ENCODE results near the gene RXFP1.
A peak's percentile ranks its signal among the peaks of the same experiment; 100 is the strongest.
"Not testable (repeated sequence)": the region's sequence is repeated elsewhere in the genome, so short reads cannot be mapped to it uniquely, and the experiment has no call there.

RXFP1 gene

GRCh38 chr4:158610790-158611189 lies 89.1 kb downstream of the RXFP1 start:
- no peak for DNase-seq (ENCODE audit: low read depth in 2 of 2)

DNA sequence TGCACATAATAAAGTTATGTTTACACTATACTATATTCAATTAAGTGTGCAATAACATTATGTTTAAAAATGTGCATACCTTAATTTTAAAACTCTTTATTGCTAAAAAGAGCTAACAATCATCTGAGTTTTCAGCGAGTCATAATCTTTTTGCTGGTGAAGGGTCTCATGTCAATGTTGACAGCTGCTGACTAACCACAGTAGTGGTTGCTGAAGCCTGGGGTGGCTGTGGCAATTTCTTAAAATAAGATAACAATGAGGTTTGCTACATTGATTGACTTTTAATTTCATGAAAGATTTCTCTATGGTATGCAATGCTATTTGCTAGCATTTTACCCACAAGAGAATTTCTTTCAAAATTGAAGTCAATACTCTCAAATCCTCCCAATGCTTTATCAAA lies 91.4 kb downstream of the RXFP1 start:
- no peak for DNase-seq (ENCODE audit: low read depth in 2 of 2)

GRCh38 chr4:158617956-158618355 lies 96.3 kb downstream of the RXFP1 start:
- DNase-seq (ENCODE audit: low read depth in 2 of 2) = no peak

DNA sequence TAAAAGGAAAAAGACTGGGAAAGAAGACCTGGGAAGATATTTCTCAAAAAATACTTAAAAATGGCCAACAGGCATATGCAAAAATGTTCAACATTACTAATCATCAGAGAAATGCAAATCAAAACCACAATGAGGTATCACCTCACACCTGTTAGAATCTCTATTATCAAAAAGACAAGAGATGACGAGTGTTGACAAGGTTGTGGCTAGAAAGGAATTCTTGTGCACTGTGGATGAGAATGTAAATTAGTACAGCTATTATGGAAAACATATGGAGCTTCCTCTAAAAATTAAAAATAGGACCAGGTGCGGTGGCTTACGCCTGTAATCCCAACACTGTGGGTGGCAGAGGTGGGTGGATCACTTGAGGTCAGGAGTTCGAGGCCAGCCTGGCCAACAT lies 100.0 kb downstream of the RXFP1 start:
- DNase-seq (ENCODE audit: low read depth in 2 of 2) = no peak

GRCh38 chr4:158622251-158622650 lies 100.6 kb downstream of the RXFP1 start:
- no peak for DNase-seq (ENCODE audit: low read depth in 2 of 2)

DNA sequence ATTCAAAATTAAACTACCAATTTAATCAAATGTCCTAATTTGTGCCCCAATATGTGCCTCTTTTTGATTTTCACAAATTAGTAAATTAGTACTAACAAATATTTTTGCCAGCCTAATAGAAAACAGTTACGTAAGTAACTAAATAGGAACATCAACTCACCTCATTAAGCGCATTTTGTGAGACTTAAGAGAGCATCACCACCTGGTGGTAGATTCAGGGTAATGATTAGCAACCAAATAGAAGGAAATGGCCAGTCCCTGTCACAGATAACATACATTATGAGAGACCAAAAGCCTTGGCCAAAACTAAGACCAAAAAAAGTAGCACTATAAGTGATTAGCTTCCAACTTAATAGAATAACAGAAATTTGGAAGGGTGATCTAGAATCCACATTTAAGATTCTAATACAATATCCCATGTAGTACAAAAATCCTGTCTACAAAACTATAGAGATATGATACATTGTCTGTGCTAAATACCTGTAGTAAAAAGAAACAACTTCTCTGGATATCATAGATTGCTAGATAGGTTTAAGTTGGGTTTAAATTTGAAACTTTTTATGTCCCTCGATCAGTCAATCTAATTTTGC lies 103.3 kb downstream of the RXFP1 start:
- peak; percentile 16 to 23 for DNase-seq (ENCODE audit: low read depth in 2 of 2)

- DNase-seq (ENCODE audit: low read depth in 2 of 2) = no peak
Measured at GRCh38 chr4:158625544-158625943, 103.9 kb downstream of the RXFP1 start.

- no peak for DNase-seq (ENCODE audit: low read depth in 2 of 2)
Measured at GRCh38 chr4:158630893-158631292, 109.2 kb downstream of the RXFP1 start.

DNA sequence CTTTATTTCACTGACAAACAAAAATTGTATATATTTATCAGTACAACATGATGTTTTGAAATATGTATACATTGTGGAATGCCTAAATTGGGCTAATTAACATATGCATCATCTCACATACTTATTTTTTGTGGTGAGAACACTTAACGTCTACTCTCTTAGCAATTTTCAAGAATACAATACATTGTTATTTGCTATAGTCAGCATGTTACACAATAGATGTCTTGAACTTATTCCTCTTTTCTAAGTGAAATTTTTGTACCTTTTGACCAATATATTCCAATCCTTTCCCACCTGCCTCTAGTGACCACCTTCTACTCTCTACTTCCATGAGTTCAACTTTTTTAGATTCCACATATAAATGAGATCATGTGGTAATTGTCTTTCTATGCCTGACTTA lies 114.9 kb downstream of the RXFP1 start:
- no peak for DNase-seq (ENCODE audit: low read depth in 2 of 2)

DNA sequence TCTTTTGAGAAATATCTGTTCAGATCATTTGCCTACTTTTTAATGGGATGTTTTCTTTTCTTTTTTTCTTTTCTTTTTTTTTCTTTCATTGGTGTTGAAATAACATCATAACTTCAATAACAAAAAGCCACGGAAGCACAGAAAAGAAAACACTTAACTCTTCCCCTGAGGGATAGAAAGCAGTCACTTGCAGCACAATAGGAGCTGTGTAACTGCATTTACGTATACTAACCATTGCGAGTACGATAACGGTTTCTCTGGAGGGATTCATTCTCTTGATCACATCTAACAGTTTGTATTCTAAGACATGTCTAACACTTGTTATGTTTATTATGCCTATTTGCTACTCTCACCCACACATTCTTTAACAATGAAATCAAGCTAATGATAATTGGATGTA lies 122.7 kb downstream of the RXFP1 start:
- no peak for DNase-seq (ENCODE audit: low read depth in 2 of 2)

- DNase-seq (ENCODE audit: low read depth in 2 of 2) = no peak
Measured at GRCh38 chr4:158644760-158645159, 123.1 kb downstream of the RXFP1 start.

DNA sequence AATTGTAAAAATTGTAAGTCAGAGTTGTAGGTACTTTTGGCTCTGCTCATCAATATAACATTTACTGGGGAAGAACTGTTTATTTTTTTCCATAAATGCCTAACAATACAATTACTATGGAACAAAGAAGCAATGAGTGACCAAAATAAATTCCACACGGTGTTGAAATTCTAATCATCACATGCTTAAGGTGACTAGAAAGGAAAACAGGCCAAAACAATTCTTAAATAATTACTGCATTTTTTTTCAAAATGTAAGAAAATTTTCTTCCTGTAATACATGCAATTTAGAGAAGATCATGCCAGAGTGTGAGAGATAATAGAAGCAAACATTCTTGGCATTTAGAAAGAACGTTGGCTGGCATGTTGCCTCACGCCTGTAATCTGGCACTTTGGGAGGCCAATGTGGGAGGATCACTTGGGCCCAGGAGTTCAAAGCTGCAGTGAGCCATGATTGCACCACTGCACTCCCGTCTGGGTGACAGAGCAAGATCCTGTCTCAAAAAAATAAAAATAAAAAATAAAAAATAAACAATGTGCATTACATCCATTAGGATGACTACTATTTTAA lies 127.5 kb downstream of the RXFP1 start:
- no peak for DNase-seq (ENCODE audit: low read depth in 2 of 2)

- no peak for DNase-seq (ENCODE audit: low read depth in 2 of 2)
Measured at GRCh38 chr4:158652920-158653319, 131.2 kb downstream of the RXFP1 start.

GRCh38 chr4:158656439-158656838 lies 134.8 kb downstream of the RXFP1 start:
- DNase-seq (ENCODE audit: low read depth in 2 of 2) = no peak

DNA sequence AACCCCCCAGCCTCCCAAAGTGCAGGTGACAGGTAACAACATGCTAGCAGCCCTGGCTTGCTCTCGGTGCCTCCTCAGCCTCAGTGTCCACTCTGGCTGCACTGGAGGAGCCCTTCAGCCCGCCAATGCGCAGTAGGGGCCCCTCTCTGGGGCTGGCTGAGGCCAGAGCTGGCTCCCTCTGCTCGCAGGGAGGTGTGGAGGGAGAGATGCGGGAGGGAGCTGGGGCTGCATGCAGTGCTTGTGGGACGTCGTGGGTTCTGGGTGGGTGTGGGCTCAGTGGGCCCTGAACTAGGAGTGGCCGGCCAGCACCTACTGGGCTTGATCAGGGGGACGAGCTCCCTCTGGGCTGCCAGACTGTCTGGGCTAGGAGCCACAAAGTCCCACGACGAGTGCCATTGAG lies 135.6 kb downstream of the RXFP1 start:
- no peak for DNase-seq (ENCODE audit: low read depth in 2 of 2)

DNA sequence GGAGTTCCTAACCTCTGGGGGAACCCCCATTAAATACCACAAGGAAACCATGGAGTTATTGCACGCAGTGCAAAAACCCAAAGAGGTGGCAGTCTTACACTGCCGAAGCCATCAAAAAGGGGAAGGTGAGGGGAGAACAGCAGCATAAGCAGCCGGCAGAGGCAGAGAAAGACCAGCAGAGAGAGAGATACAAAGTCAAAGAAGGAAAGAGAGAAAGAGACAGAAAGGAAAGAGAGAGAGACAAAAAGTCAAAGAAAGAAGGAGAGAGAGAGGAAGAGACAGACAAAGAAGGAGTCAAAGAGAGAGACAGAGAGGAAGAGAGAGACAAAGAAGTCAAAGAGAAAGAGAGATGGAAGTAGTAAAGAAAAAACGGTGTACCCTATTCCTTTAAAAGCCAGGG lies 141.6 kb downstream of the RXFP1 start:
- not testable (repeated sequence) for DNase-seq (ENCODE audit: low read depth in 2 of 2)

- DNase-seq (ENCODE audit: low read depth in 2 of 2) = not testable (repeated sequence)
Measured at GRCh38 chr4:158663707-158664625, 142.3 kb downstream of the RXFP1 start.

DNA sequence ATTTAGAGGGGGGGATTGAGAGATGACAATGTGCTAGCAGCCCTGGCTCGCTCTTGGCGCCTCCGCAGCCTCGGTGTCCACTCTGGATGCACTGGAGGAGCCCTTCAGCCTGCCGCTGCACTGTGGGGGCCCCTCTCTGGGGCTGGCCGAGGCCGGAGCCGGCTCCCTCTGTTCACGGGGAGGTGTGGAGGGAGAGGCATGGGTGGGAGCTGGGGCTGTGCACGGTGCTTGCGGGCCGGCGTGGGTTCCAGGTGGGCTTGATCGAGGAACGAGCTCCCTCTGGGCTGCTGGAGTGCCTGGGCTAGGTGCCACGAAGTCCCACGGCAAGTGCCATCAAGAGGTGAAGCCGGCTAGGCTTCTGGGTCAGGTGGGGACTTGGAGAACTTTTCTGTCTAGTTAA lies 143.1 kb downstream of the RXFP1 start:
- DNase-seq (ENCODE audit: low read depth in 2 of 2) = no peak

DNA sequence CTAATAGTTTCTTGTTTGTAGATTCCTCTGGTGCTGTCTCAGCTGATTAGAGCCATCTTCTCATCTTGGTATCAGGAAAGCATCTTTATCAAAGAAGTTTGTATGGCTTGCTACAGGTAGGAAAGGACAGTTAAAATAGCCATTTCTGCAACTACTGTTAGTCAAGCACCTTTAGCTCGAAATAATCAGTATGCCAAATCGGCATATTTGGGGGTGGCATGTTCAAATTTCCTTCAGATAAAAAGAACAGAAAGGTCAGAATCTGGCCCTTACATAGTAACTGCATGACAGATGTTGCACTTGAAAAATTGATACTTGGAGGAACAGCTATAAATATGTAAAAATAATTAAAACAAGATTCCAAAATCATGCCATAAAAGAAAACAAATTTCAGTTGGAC lies 145.2 kb downstream of the RXFP1 start:
- DNase-seq (ENCODE audit: low read depth in 2 of 2) = no peak

DNA sequence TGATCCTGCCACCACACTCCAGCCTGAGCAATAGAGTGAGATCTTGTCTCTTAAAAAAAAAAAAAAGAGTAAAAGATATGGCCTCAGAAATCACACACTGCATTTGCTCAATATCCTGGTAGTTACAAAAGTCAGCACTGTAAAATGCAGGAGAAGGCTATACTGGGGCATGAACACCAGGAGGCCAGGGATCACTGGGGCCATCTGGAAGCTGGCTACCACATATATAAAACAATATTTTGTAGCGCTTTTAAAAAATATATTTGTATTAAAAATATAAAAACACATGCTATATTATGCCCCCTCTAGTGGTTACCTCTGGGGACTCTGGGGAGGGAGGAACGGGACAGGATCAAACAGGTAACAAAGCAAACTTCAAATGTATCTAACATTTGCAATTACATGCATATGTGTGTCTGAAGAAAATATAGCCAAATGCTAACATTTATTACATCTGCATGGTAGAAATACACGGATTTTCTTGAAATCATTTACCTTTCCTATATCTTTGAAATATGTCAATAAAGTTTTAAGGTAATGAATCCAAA lies 146.0 kb downstream of the RXFP1 start:
- DNase-seq (ENCODE audit: low read depth in 2 of 2) = no peak

DNA sequence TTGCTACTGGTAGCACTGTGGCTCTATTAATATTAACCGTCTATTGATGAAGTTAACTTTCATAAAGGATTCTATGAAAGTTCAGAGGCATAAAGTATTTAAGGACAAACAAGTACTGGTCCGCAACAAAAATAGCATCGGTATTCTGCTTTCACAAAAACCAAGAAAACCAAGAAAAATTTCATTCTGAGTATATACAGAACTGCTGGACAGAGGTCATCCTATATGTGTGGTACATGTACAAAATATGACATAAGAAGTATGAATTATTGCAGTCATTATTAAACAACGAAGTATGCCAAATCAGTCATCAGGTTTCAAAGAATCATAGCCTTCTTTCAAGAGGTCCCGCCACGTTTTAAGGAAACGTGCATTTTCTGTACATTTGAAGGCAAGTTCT lies 147.6 kb downstream of the RXFP1 start:
- DNase-seq (ENCODE audit: low read depth in 2 of 2) = no peak

DNA sequence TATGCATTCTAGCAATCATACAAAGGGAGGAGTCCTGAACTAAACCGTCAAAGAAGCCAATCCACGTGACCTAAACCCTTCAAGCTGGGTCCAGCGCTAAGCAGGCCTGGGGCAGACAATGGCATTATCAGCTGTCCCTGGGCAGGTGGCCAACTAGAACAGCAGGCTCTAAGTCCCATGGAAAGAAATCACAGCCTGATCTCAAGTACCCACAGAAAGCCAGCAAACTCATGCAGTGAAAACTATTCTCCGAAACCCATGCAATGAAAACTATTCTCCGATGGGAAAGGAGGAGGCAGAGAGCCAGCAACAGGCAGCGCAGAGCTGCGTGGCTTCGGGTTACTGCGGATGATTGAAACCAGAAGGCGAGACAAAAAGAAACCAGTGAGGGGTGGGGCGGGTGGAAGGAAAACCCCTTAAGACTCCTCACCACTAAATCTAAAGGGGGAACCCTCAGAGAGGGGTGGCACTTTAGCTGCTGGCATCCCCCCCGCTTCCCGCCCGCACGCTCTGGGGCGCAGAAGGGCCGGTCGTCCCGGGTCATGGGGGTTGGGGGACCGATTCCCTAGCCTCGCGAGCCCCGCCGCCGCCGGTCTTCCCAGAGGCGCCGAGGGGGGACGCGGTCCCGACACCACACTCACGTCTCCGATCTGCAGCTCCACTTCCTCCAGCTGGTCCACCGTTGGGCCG lies 149.4 kb downstream of the RXFP1 start:
- peak; percentile 57 to 69 for DNase-seq (ENCODE audit: low read depth in 2 of 2)

Data from fibroblast of skin of left quadriceps (primary cell).